T-helper 1 cell treated with Interleukin-12 subunit alpha and Interleukin-12 subunit beta and Interleukin-4 antibody, amounts not matched to agents 30 ng/mL and 1 ng/mL, for 36 hours (primary cell): ENCODE measurements around the gene KLF11. TPM values are rescaled to one million over a fixed set of nuclear protein-coding genes. Genes with fewer than 3 reads are reported as not detected.

ENCODE experiments used
- intact Hi-C: fragments of 100-400 bp; cut with micrococcal nuclease; formaldehyde crosslinking; loops from one replicate; pipeline ENCODE4 v1.15.1; 2024
- total RNA-seq: library from RNA; stranded (reverse); gene quantifications from 2 replicates; pipeline ENCODE4 v1.2.3, GENCODE V29; 2022

KLF11 gene
- total RNA-seq, 1 donor from 2014 or later = 10.9 TPM

- intact Hi-C loops = loop anchor here (5.0 kb wide), 1 partner anchor 1358 kb away; the partner anchor contains the start of gene ID2
These were observed 3.5 kb upstream of the KLF11 start for GRCh38 chr2:10039658-10040410.

- intact Hi-C loops = loop anchor here (1.0 to 5.0 kb wide), 2 partner anchors 12 to 1359 kb away; partner anchors contain the start of gene ID2
These were observed 1.6 kb upstream of the KLF11 start for GRCh38 chr2:10041711-10042110.

DNA sequence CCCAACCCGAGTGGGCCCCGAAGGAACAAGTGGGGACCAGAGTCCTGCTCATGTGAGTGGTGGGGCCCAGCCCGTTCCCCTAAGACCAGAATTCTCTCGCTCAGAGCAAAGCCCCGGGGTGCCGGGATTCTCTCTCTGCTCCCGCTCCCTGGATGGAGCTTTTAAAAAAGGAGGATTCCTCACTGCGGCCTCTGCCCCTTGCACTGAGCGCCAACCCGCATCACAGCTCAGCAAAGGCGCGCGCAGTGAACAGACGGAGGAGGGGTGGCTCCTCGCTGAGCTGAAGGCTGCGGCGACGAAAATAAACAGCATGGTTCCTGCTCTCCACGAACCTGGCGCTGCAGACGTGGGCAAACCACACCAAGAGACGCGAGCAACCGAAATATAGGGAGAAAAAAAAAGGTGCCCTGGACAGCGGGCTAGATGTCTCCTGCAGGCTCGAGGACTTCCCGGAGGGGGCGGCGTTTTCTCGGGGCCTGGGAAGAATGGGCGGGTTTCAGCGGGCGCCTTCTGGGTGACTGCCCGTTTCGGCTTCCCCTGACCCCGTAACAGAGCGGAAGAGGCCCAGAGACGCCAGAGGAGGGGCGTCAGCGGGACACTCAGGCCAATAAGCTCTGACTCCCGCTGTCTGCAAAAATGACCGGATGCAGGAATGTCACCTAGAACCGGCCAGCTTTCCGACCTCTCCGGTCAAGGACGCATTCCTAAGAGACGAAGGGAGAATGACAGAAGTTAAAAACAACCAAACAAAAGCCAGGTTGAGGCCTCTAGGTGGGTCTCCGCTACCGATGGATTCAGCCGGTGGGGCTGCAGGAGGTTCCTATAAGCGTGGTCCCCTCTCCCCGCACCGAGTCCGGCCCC is 819 bp upstream of the KLF11 start:
- intact Hi-C loops = loop anchor here (1.0 to 5.0 kb wide), 6 partner anchors 13 to 1360 kb away; partner anchors contain the start of genes GRHL1, HPCAL1, ID2 and ODC1

GRCh38 chr2:10043906-10044601 is 704 bp downstream of the KLF11 start:
- intact Hi-C loops = loop anchor here (1.0 to 5.0 kb wide), 9 partner anchors 76 to 1362 kb away; partner anchors contain the start of genes ADAM17, CPSF3, GRHL1 and HPCAL1

DNA sequence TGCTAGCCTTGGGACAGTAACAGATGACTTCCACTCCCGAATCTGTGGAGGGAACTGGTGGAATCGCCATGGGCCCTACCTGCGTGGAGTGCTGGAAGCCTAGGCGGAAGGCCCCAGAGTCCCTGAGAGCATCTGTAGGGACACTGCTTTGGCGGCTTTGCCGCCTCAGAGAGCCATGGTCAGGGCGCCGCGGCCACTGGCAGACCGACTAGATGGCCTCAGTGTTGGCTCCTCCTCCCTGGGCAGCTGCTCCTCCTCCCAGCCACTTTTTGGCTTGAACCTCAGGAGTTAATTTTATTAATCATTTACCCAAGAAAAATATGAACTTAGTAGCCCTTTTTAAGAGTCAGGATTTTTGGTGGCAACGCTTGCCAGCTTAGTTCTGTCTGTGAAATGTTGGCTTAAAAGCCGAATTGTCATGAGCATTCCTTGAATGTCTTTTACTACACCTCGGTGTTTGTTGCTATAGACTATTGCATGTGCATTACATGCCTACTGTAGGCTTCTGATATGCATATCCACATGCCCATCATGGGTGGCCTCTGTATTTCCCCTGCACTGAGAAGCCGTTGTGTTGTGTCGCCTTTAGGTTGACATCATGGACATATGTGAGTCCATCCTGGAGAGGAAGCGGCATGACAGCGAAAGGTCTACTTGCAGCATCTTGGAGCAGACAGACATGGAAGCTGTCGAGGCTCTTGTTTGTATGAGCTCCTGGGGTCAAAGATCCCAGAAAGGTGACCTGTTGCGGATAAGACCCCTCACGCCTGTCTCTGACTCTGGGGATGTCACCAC is 2.4 kb downstream of the KLF11 start:
- intact Hi-C loops = no loop called here

GRCh38 chr2:10046931-10047330 is 3.6 kb downstream of the KLF11 start:
- intact Hi-C loops = no loop called here

- intact Hi-C loops = loop anchor here (1.0 kb wide), 6 partner anchors 49 to 906 kb away; no protein-coding TSS in a partner anchor
These were observed 4.5 kb downstream of the KLF11 start for GRCh38 chr2:10047616-10048500.

DNA sequence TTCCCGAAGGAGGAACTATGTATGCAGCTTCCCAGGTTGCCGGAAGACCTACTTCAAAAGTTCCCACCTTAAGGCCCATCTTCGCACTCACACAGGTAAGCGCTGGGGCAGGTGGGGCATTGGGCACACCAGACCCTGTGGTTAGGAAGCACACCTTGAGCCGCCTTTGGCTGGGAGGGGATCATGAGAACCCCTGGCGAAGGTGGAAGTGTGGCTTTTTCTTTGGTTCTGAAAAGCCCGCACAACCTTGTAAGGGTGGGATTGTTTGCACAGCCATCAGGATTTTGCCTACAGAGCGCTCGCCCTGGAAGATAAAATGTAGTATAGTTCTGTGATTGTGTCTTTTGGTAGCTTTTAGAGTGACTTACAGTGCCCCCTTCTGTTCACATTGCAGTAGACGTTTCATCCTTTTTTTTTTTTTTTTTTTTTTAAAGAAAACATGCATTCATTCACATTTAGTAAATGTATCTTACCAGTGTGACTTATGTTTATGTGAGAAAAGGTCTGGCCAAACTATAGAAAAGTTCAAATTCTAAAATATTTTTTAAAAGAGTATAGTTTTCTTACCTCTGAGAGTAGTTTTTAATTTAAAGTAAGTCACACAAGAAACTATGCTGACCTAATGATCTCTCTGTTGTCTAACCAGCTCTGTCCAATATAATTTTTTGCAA is 5.3 kb downstream of the KLF11 start:
- intact Hi-C loops = loop anchor here (1.0 kb wide), 6 partner anchors 49 to 906 kb away; no protein-coding TSS in a partner anchor

DNA sequence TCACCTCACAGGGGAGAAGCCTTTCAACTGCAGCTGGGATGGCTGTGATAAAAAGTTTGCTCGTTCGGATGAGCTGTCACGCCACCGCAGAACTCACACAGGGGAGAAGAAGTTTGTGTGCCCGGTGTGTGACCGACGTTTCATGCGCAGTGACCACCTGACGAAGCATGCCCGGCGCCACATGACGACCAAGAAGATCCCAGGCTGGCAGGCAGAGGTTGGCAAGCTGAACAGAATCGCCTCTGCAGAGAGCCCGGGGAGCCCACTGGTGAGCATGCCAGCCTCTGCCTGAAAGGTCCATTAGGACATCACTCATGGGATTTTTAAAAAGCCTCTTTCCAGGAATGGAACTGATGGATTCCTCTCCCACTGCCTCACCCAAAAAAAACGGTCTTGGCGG is 8.9 kb downstream of the KLF11 start:
- intact Hi-C loops = no loop called here

GRCh38 chr2:10053351-10053750 is 10.0 kb downstream of the KLF11 start:
- intact Hi-C loops = no loop called here

DNA sequence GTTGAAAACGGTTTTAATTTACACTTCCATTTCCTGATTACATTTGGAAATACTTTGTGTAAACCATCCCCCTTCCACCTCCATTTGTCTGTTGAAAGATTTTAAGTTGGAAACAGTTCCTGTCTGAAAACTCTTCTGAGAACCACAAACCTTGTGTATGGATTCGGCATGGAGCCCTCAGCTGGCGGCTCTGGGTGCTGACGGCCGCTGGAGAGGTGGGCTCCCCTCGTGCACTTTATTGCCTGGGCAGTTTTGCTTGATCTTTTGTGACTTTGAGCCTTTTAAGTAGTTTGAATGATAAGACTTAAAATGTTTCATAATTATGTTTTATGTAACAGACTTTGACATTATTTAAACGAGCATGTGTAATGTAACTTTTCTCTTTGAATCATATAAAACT is 11.1 kb downstream of the KLF11 start:
- intact Hi-C loops = no loop called here

DNA sequence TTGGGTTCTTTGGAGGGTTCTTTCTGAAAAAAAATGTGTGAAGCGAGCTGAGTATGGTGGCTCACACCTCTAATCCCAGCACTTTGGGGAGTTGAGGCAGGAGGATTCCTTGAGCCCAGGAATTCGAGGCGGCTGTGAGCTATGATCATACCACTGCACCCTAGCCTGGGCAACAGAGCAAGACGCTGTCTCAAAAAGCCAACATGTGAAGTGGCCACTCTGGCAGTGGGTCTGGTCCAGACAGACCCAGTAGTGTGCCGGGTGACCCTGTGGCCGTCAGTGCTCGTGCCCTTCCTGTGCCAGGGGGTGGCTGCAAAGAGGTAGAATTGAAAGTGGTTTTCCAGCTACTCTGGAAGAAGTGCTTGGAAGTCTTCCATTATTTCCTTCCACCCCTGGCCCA is 11.6 kb downstream of the KLF11 start:
- intact Hi-C loops = no loop called here

GRCh38 chr2:10056439-10056838 is 13.1 kb downstream of the KLF11 start:
- intact Hi-C loops = no loop called here

DNA sequence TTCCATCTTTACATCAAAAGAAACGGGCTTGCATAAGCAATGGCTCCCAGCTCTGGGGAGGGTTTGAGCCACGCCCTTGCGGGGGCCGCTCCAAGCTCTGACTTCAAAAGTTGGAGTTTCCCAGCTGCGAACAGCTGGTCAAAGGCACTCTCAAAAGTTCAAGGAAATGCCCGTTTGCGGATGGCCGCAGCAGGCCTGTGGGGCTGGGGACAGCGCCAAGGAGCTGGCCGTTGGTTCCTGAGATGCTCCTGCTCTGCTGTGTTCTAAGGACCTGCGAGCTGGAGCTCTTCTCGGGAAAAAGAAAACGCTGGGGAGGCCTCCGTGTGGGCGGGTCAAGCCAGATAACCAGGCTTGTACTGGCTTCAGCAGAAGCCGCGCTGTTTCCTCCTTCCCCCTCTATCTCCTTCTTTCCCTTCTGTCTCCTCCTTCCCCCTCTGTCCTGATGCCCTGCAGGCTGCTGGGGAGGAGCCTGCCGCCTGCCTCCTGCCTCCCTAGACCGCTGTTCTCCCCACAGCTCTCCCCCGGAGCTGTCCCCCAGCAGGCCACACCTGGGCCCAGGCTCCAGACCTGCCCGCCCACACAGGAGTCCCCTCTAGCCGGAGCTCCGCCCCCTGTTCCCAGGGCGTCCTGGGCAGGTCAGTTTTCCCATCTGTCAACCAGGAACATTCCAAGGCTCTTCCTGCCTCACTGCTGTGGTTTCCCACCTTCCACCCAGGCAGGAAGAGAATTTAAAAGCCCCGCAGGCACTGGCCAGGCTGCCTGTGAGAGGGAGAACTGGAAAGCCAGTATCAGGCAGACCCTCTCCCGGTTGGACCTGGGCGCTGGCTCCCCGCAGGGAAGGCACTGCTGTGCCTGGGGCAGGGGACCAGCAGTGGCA is 14.1 kb downstream of the KLF11 start:
- intact Hi-C loops = no loop called here

- intact Hi-C loops = no loop called here
These were observed 15.1 kb downstream of the KLF11 start for GRCh38 chr2:10058251-10059015.

DNA sequence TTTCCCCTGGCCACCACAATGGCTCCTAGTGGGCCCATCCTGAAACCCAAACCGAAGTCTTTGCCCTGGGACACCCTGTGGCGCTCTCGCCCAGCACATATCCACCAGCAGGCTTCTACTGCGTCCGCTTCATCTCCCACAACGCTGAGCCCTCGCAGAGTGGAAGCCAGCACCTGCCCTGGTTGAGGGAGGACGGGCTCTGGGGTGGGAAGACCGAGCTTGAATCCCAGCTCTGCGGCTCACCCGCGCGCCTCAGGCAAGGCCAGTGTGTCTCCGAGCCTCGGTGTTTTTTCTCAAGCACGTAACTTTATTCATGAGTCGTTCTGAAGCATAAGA is 15.6 kb downstream of the KLF11 start:
- intact Hi-C loops = no loop called here

GRCh38 chr2:10059552-10060335 is 16.4 kb downstream of the KLF11 start:
- intact Hi-C loops = no loop called here
